OCI-LY1 (cell line): ENCODE results near the gene HAT1.

ENCODE experiments used
- EZH2 ChIP-seq: fragments of 200-600 bp; sonication (generic), shearing (Covaris generic); IDR thresholded peaks from 2 replicates; pipeline ENCODE4 v1.8.0; 2017; ENCODE audit warnings: borderline replicate concordance, mixed run types, mild to moderate bottlenecking, antibody characterized with exemption, low read length, moderate library complexity, mixed read lengths
- TF ChIP-seq, protein P1 (sequence below): fragments of 200-600 bp; sonication (generic), shearing (Covaris generic); IDR thresholded peaks from 2 replicates; pipeline ENCODE4 v1.5.1; 2017; ENCODE audit warnings: mild to moderate bottlenecking, antibody characterized with exemption, low read length, moderate library complexity, mixed read lengths

DNA sequence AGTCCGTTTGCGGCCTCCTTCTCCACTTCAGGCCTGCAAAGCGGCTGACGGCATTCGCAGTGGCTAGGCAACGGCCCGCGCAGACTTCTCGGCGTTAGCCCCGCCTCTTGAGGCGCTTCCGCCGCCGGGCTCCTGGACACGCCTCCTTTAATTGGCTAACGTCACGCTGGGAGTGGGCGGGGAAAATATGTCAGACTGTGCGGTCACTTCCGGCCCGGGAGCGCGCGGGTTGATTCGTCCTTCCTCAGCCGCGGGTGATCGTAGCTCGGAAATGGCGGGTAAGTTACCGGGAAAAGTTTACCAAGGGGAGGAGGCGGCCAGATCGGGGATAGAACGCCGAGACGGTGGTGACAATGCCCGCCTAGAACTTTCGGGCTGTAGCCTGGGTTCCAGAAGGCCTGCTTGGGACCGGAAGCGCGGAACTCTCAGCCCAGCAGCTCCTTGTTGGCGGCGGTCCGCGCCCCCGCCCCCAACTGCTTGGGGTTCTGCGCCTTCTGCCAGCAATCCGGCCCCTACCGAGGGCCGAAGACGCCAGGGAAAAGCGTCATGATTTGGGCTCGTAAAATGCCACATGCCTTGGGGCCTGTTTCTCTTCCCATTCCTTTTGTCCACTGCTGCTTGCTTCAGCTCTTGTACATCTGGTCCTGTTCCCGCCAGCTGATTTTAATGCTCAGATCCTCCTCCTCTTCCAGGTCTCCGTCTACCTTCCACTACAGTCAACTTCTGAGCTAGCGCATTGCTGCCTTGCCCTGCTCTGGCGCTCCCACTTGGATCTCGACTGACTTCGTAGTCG, at the start of gene HAT1:
- TF ChIP-seq, protein P1, sequence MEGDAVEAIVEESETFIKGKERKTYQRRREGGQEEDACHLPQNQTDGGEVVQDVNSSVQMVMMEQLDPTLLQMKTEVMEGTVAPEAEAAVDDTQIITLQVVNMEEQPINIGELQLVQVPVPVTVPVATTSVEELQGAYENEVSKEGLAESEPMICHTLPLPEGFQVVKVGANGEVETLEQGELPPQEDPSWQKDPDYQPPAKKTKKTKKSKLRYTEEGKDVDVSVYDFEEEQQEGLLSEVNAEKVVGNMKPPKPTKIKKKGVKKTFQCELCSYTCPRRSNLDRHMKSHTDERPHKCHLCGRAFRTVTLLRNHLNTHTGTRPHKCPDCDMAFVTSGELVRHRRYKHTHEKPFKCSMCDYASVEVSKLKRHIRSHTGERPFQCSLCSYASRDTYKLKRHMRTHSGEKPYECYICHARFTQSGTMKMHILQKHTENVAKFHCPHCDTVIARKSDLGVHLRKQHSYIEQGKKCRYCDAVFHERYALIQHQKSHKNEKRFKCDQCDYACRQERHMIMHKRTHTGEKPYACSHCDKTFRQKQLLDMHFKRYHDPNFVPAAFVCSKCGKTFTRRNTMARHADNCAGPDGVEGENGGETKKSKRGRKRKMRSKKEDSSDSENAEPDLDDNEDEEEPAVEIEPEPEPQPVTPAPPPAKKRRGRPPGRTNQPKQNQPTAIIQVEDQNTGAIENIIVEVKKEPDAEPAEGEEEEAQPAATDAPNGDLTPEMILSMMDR, result no peak
- no peak for TF ChIP-seq EZH2
